Activated T-helper 1 cell treated with Interleukin-2 at 50 U/mL for 16 hours (primary cell): ENCODE results near the gene TMEM127.
"Not testable (repeated sequence)": the region's sequence is repeated elsewhere in the genome, so short reads cannot be mapped to it uniquely, and the experiment has no call there.

Experiments
- DNase-seq: peaks from one replicate; pipeline ENCODE4 v3.0.0-alpha.2; 2020; ENCODE audit warnings: low read depth

TMEM127 gene, protein sequence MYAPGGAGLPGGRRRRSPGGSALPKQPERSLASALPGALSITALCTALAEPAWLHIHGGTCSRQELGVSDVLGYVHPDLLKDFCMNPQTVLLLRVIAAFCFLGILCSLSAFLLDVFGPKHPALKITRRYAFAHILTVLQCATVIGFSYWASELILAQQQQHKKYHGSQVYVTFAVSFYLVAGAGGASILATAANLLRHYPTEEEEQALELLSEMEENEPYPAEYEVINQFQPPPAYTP

DNA sequence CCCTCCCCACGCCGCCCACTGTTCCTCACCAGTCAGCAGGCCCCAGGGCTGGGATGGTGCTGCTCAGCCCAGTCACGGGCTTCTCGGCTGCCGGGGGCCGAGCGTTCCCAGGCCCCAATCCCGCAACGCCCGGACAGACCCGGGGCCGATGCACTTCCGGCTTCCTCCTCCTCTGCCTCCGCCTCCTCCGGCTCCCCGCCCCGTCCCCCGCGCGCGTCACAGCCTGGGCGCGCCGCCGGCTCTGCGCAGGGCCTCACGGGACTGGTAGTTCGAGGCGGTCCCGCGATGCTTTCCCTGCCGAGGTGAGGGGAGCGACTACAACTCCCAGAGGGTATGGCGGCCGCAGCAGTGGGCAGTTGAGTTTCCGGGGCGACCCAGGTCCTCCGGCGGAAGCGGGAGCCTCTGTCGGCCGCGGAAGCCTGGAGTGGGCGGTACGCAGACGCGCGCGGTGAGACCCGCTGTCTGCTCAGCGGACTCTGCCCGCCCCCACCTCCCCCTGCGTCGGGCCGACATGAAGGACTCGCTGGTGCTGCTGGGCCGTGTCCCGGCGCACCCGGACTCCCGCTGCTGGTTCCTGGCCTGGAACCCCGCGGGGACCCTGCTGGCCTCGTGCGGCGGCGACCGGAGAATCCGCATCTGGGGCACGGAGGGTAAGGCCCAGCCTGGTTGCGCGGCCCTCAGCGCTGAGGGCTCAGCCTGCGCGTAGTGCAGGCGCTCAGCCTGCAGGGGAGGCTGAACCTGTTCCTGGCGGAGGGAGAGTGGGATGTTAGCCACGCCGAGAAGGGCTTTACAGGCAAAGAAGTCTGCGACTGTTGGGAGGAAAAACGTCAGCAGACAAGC lies at the start of gene TMEM127, which contains the start of gene CIAO1:
Gene TMEM127, minus strand, starts transcription at position 158 of the 840 bp plus-strand sequence. CDS start 616 bp downstream, outside the sequence.
Gene CIAO1, plus strand, starts transcription at position 386 of the 840 bp plus-strand sequence. Its CDS starts 126 bp downstream, at position 512.
- peak; percentile 97 for DNase-seq

DNA sequence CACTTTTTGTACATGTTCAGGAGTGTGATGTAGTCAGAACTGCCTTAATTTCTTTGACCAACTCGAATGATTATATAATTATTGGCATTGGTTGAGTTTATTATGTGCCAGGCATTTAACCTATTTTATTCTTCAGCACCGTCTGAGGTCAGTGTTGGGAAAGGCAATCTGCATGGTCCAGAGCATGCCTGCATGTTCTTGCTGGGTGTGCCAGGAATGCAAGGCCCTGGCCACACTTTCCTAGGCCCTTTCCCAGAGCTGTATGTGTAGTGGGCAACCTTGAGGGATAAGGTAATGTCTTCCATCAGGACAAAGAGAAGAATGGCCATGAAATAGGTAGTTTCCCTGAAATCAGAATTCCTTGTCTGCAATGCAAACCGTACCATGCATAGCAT lies 49.2 kb upstream of the TMEM127 start:
- no peak for DNase-seq

DNA sequence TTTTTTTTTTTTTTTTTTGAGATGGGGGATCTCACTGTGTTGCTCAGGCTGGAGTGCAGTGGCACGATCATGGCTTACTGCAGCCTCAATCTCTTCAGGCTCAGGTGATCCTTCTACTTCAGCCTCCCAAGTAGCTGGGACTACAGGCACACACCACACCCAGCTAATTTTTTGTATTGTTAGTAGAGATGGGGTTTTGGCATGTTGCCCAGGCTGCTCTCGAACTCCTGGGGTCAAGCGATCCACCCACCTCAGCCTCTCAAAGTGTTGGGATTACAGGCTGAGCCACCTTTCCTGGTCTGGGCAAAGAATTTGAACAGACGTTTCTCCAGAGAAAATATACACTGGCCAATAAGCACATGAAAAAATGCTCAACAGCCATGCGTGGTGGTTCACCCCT lies 42.5 kb upstream of the TMEM127 start:
- DNase-seq = no peak

DNA sequence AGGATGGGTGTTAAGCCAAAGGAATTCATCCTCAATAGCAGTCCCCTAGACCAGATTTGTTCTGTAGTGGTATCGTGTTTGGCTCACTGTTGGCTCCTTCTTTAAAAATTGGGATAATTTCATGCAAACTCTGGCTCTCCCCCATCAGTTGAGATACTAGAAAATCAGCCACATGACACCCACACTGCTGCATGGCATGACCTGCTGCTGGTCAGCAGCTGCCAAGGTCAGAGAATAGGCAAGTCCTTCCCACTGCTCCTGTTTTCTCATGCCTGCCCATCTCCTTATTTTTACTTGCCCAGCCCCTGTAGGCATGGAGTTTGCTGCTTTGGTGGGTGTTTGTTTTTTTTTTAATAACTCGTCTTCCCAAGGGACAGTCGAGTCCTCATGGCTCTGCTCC lies 40.6 kb upstream of the TMEM127 start:
- no peak for DNase-seq

DNA sequence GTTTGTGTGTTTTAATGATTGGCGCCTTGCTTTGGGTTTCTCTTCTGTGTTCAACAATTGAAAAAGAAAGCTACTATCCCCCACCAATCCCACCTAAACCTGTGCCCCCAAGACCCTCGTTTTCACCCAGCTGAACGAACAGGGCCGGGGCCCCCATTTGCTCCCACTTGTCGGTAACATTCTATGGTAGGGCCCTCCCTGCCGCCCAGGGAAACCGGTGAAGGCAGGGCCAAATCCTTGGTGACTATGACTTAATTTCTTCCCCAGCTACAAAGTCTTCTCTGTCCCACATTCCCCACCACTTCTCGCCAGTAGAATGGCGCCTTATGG lies 40.1 kb upstream of the TMEM127 start:
- no peak for DNase-seq

DNA sequence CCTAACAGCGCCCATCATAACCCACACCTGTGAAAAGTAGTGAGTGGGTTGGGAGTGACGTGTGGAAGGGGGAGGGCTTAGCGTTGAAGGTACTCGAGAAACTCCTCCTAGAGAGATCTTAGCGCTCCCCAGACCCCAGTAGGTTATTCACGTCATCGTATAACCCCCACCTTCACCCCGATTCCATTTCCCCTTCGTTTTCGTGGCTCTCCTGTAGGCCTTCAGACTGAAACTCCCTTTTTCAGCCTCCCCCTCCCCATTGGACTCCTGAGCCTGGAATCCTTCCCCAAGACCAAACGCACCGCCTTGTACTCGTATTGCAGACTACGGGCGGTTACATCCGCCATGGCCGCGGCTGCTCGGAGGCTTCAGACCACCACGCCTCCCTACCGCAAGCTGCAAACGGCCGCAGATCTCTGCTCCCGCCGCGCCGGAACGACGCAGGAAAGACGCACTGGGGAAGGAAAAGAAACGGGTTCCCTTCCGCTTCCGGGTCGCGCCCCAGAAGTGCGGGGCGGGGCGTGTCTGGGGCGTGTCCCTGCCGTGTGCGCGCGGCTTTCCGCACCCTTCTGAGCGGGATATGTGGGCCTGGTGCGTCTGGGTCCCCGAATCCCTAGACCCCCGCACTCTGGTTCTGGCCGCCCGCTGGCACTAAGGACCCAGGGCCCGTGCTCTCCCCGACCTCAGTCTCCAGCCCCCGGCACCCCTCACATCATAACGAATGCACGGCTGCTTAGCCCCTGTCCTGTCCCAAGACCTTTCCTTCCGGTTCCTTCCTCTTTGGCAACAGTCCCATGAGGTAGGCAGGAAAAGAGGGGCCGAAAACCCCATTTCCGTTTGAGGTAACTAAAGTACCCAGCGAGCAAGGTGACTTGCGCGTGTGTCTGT lies 39.5 kb upstream of the TMEM127 start, which contains the start of gene SNRNP200:
Gene SNRNP200, minus strand, starts transcription at position 456 of the 888 bp plus-strand sequence. Its CDS starts 109 bp downstream, at position 347.
- peak; percentile 86 for DNase-seq

DNA sequence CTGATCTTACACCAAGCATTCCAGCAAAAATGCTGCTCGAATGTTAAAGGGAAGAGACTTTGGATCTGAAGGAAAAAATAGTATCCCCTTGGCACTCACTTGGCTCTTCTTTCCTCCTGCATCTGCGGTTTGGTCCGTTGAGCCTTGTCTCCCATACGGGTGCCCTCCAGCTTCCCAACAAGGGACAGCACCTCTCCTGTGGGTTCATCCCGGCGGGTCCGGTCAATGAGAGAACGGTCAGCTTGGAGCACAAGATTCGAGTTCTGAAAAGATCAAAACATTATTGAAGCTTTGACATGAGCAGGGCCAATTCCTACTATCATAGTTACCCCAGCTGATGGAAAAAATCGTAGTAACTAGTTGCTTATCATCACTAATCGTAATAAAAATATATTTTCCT lies 38.8 kb upstream of the TMEM127 start:
- no peak for DNase-seq

DNA sequence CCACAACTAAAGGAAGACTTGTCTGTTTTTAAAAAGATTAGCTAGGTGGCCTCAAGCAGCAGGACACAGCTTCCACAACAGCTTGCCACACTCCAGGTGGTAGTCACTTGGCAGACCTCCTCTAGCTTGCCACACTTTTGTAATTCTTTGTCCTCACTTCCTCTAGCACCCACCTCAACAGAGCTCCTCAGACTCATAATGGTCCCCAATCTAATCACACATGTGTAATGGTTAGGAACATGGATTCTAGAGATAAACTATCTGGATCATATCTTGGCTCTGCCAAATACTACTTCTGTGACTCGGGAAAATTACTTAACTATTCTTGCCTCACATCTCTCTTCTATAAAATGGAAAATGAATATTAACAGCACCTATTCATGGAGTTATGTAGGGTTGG lies 36.1 kb upstream of the TMEM127 start:
- DNase-seq = no peak

DNA sequence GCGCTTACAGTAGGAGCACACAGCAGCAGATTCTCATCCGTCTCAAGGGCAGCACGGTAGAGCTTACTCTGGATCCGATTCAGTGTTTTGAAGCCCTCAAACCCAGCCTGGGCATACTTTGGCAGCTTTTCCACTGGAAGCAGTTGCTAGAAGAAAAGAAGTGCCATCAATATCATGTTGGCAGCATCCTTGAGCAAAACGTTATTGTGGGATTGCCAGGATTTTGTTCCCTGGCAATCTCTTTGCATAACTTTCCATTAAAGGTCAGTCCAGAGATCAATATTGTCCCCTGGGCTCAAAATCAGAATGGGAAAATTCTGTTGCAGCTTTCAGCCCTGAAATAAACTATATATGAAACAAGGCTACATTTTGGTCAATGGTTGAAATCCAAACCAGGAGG lies 31.1 kb upstream of the TMEM127 start:
- no peak for DNase-seq

DNA sequence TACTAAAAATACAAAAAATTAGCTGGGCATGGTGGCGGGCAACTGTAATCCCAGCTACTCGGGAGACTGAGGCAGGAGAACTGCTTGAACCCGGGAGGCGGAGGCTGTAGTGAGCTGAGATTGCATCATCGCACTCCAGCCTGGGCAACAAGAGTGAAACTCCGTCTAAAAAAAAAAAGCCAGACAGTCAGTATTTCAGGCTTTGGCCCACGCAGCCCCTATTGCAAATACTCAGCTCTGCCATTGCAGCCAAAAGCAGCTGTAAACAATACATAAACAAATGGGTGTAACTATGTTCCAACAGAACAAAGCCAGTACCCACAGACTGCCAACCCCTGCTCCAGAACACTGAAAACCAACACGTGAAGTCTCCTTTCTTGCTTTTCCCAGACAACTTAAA lies 28.5 kb upstream of the TMEM127 start:
- DNase-seq = not testable (repeated sequence)

DNA sequence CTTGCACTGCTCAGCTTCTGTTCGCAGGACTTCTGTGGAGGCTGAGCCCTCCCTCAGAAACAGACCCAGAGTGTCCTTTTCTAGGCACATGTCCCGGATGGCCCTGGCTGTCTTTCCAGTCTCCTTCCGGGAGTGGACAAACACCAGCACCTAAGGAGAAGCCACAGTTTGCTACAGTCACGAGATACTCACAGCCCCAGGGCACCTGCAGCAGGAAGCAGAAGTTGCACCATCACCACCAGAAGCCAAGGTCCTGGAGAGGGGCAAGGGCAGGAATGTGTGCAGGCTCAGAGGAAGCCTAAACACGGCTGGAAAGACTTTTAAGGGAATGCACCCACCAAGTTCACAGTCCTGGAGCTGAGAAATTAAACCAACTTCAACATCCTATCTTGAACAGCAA lies 26.0 kb upstream of the TMEM127 start:
- DNase-seq = no peak

DNA sequence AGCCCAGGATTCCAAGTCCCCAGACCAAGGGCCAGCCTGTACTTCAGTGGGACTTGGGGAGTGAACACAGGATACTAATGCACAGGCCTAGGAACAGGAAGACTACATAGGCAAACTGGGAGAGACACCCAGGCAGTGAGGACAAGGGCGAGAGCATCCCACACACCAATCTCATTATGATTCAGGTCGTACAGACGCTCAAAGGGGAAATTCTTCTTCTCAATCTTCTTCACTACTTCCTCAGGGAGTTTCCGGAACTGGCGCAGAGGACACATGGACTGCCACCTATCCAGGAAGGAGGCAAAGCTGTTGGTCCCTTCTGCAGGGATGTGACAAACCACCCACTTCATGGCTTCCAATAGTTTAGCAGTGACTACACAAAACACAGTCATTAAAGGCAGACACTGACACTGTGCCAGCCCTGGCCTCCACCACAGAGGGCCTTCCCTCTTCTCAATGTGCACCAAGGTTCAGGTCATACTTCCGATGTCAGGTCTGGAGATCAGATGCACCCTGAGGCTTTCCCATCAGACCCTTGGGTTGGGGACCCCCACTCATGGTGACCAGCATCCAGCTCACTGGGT lies 21.6 kb upstream of the TMEM127 start:
- DNase-seq = no peak

DNA sequence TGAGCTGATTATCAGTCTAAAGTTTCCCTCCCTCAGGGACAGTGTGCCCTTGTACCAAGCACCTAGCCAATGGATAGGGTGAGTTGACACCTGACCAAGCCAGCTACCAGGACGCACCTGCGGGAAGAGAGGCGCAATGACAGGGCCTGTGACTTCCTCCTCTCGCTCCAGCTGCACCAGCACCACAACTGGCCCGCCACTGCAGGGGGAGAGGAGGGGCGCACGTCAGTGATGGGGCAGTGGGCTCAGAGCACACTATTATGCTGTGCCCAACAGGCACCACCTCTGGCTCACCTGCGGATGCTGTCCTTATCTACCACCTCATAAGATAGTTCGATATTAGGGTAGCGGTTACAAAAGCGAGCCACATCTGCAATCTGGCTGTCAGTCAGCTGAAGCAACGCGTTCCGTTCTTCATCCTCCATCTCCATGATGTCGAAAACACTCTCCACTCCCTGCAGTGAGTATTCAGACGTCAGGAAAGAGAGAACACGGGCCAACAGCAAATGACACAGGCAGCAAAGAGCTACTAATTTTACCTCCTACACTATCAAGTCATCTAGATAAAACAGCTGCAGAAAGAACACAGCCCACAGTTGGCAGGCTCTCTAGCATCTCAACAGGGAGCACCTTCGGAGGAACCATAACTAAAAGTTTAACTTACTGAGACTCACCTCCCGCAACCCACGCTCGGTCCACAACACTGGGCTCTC lies 11.1 kb upstream of the TMEM127 start:
- no peak for DNase-seq

DNA sequence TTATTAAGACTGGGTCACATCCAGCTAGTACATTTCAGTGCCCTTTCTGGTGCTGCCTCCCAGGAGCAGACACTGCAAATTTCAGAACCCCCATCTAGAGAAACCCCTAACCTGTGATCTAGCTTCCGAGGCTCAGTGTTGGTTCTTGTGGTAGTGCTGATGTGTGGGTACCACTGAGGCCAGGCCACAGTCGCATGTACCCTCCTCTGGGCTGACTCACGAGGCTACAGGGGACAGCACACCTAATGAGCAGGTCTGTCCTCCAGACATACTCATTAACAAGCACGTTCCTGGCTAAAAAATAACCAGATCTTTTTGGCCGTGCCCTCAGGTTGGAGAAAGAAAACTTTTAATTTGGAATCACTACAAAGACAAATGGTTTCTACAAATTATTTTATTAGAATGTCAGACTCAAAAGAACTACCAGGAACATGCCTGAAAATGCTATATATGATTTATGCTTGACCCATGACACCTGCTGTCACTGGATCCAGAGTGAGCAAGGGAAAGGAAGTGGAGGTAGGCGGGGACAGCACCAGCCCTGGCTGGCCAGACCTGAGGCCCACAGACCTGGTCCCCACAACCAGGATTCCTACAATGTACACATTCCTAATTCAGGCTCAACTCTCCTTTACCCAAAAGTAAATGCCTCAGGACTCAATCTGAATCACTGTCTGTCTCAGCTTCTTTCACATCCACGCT lies 8.7 kb upstream of the TMEM127 start:
- no peak for DNase-seq

DNA sequence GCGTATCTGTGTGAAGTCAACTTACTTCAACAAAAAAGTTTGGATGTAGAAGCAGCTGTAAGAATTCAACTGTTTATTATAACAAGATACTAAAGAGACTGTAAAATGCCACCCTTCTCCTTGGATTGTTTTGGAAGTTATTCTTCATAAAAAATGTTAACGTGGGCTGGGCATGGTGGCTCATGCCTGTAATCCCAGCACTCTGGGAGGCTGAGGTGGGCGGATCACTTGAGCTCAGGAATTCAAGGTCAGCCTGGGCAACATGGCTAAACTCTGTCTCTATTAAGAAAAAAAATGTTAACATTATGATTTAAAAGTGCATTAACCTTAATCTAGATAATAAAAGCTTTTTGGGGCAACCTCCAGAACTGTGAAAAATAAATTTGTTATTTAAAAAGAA lies 8.0 kb upstream of the TMEM127 start:
- no peak for DNase-seq

DNA sequence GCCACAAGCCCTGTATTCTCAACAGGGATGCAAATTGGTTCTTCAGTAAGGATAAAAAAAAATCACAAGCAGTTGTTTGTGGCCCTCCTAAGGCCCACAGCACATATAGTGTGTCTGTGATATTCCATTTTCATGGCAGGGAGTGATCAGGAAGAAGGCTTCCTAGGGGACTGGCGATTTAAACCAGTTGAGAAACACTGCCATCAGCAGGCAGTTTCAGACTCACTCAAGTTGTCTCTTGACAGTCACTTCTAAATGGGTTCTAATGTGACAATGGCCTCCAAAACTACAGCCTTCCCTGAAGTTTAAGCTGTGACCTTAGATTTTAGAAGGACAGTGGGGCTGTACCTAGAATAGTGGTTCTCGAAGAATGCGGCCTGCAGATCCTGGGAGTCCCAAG lies 6.2 kb upstream of the TMEM127 start:
- DNase-seq = no peak

DNA sequence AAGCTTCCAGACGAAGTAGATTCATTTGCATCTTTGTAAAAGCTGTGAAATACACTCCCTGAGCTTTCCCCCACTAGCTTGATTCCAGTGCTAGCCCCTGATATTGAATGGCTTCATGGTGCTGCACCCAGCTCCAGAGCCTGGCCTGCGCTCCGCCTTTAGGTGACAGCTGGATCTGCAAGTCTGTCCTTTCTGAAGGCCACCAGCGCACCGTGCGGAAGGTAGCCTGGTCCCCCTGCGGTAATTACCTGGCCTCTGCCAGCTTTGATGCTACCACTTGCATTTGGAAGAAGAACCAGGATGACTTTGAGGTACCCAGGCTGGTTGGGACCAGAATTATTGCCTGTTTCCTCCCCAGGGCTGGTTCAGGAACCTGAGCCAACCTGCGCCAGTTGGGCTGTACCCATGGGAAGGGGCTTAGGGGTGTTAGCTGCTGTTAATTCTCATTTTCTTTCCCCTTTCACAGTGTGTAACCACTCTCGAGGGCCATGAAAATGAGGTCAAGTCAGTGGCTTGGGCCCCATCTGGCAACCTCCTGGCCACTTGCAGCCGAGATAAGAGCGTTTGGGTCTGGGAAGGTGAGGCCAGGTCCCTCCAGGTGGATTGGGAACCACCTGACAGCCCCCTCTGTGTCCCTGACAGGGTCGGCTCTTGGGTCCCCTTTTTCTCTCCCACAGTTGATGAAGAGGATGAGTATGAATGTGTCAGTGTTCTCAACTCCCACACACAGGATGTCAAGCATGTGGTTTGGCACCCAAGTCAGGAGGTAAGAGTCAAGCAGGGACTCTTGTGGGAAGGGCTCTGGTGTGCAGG lies 1.6 kb upstream of the TMEM127 start:
- peak; percentile 13 for DNase-seq

DNA sequence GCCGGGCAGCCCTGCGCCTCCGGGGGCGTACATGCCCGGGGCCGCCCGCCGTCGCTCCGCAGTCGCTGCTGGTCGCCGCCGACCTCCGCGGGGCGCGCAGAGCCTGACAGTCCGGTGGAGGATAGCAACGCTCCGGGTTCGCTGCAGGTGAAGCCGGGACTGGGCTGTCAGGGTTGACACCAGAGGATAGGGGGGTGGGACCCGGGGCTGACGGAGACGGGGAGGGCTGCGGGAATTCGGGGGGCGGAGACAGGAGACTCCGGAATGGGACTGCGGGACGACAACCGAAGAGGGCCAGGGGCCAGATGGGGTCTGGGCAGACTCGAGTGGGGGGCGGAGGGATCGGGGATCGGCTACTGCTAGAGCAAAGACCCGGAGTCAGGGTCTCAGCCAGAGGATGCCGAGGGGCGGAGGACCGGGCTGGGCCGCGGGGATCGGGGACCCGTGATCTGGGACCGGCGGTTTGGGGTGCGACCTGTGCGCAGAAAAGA lies 403 bp downstream of the TMEM127 start:
- DNase-seq = peak; percentile 21

DNA sequence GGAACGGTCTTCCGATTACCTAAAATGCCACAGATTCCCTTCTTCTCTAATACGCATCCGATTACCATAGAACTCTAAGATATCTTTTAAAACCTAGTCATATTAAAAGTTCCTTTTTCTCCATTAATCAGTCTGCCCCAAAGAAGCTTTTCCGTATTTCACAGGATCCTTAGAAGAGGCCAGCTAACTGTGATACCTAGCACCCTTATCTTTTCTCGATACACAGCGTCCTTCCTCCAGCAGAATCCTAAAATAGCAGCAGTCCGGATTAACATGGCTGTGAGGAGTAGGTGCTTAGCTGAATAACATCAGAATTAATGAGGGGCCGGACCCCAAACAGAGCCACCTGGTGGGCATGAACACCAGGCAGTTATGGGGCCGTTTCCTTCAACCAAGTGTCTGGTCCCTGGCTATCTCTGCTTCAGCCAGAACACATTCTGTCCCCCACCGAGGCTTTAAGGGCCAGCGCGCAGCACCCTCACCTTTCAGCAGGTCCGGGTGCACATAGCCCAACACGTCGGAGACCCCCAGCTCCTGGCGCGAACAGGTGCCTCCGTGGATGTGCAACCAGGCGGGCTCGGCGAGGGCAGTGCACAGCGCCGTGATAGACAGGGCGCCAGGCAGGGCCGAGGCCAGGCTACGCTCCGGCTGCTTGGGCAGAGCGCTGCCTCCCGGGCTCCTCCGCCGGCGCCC lies 995 bp downstream of the TMEM127 start:
- no peak for DNase-seq
